ENCODE measurements around the gene KRT24. TPM values are rescaled to one million over a fixed set of nuclear protein-coding genes. Genes with fewer than 3 reads are reported as not detected.

KRT24 gene
- total and polyA plus RNA-seq, 2 donors (not counting 3 experiments of a cell fraction or from before 2014, with no cell fraction given), result not detected

GRCh38 chr17:40666331-40666730 is 37.2 kb downstream of the KRT24 start:
- BruUV-seq (replicated peaks), result no TSS peak
- ChIA-PET CTCF (no interaction called here), POLR2A (no interaction called here)
- Histone ChIP-seq H3K36me3 (ENCODE audit: control insufficient read depth in 2 of 2, extremely low read depth in 1 of 2, insufficient read depth in 2 of 2, low read length in 2 of 2) (no peaks in the 10 kb centered on the region), H3K4me1 (ENCODE audit: control insufficient read depth, extremely low read depth, insufficient read depth, low read length) (no peaks in the 10 kb centered on the region), H3K4me3 (replicated peaks in 1 of 3; ENCODE audit: insufficient read depth in 1 of 3, low read depth in 1 of 3, low read length in 3 of 3) (no peak overlapping the region), H4K20me1 (replicated peaks; ENCODE audit: control insufficient read depth, extremely low read depth, insufficient read depth, low read length) (no peaks in the 10 kb centered on the region), H3K27me3 (ENCODE audit: control insufficient read depth in 2 of 2, insufficient read depth in 2 of 2, low read length in 2 of 2) (peaks cover 21 to 43% of the 10 kb centered on the region in 2 experiments), H3K9me1 (replicated peaks; ENCODE audit: control insufficient read depth, extremely low read depth, insufficient read depth, low read length) (no peaks in the 10 kb centered on the region), H3K9ac (replicated peaks; ENCODE audit: extremely low read depth, insufficient read depth, low read length) (no peak overlapping the region), H2AFZ (ENCODE audit: low read depth, low read length) (no peak overlapping the region), H3K79me2 (ENCODE audit: control insufficient read depth, insufficient read depth, low read length) (no peaks in the 10 kb centered on the region), H3K9me3 (replicated peaks; ENCODE audit: control insufficient read depth, insufficient read depth, low read length) (no peaks in the 10 kb centered on the region), H3K4me2 (ENCODE audit: insufficient read depth, low read length) (no peak overlapping the region), H3K27ac (ENCODE audit: insufficient read depth, low read depth, low read length) (no peak overlapping the region)
- FAIRE-seq (no peak), DNase-seq (ENCODE audit: low read depth, low spot score) (no peak)
- intact Hi-C loops (cut with micrococcal nuclease) (no loop called here), dilution Hi-C loops (cut with MboI; ENCODE audit: extremely low pct_ligation_motif_present, low sequenced_read_pairs) (no loop called here)
- no peak for TF ChIP-seq GATA2 (IDR thresholded peaks at IDR 0.05; ENCODE audit: insufficient read depth, insufficient read length, low read depth, low read length)
- TF ChIP-seq FOS (IDR thresholded peaks at IDR 0.05; ENCODE audit: borderline replicate concordance, insufficient read depth, low read length), result no peak
- TF ChIP-seq EZH2 (IDR thresholded peaks at IDR 0.05; ENCODE audit: borderline replicate concordance, low read depth, low read length, severe bottlenecking), result no peak
- no peak for TF ChIP-seq POLR2AphosphoS5 (IDR thresholded peaks at IDR 0.05; ENCODE audit: insufficient read depth, low read depth, low read length)
- no peak for TF ChIP-seq POLR2A (IDR thresholded peaks at IDR 0.05; ENCODE audit: low read depth, low read length)
- TF ChIP-seq JUN (IDR thresholded peaks at IDR 0.05; ENCODE audit: borderline replicate concordance, insufficient read depth, insufficient read length, low read depth), result no peak
- TF ChIP-seq MAX (IDR thresholded peaks at IDR 0.05; ENCODE audit: insufficient read depth, insufficient read length), result no peak
- no peak for TF ChIP-seq CTCF (IDR thresholded peaks at IDR 0.05; ENCODE audit: extremely low read depth in 1 of 2, insufficient read depth in 1 of 2, low read depth in 1 of 2, low read length in 2 of 2)

Data from endothelial cell of umbilical vein (primary cell).